HepG2 (cell line): ENCODE results near the gene NDUFB11. TPM values are rescaled to one million over a fixed set of nuclear protein-coding genes. Genes with fewer than 3 reads are reported as not detected.

Experiments used
- CBX5 ChIP-seq: sonication (generic); formaldehyde crosslinking; IDR thresholded peaks from 2 replicates; pipeline ENCODE4 v1.4.0; 2020; ENCODE audit warnings: missing genetic modification reagents, borderline replicate concordance
- FOXO1 ChIP-seq: sonication (generic); formaldehyde crosslinking; IDR thresholded peaks from 2 replicates; pipeline ENCODE4 v1.4.0; 2020; ENCODE audit warnings: missing genetic modification reagents
- KLF9 ChIP-seq: IDR thresholded peaks from 2 replicates; pipeline ENCODE4 v1.6.1; 2016; ENCODE audit warnings: low read depth
- MBD4 ChIP-seq: IDR thresholded peaks from 2 replicates; pipeline ENCODE4 v1.6.1; 2012; ENCODE audit warnings: low read length, inconsistent platforms, borderline replicate concordance
- MZF1 ChIP-seq: sonication (generic); formaldehyde crosslinking; IDR thresholded peaks from 2 replicates; pipeline ENCODE4 v1.8.1; 2023; ENCODE audit warnings: mild to moderate bottlenecking, missing genetic modification reagents, borderline replicate concordance
- POLR2G ChIP-seq: fragments of 200-400 bp; formaldehyde crosslinking; IDR thresholded peaks from 2 replicates; pipeline ENCODE4 v1.6.1; 2018; ENCODE audit warnings: mild to moderate bottlenecking, low read depth, low read length, moderate library complexity
- RAD21 ChIP-seq: fragments of 450-650 bp; formaldehyde crosslinking; IDR thresholded peaks from 2 replicates; pipeline ENCODE4 v1.5.0; 2020; ENCODE audit warnings: mild to moderate bottlenecking
- SOX6 ChIP-seq, 2 experiments: fragments of 450-650 bp in 1 of 2; sonication (generic) in 1 of 2; formaldehyde crosslinking in 1 of 2; IDR thresholded peaks; 2 replicates each; pipeline versions ENCODE4 v1.4.0 to v1.6.1; 2017 to 2020; ENCODE audit warnings: antibody characterized with exemption in 1 of 2, mild to moderate bottlenecking in 1 of 2, missing genetic modification reagents in 1 of 2
- TAF1 ChIP-seq: sonication (generic); formaldehyde crosslinking; IDR thresholded peaks from 2 replicates; pipeline ENCODE4 v1.4.0; 2020; ENCODE audit warnings: missing genetic modification reagents
- XBP1 ChIP-seq: sonication (generic); formaldehyde crosslinking; IDR thresholded peaks from 2 replicates; pipeline ENCODE4 v1.5.0; 2020; ENCODE audit warnings: missing genetic modification reagents
- ZNF143 ChIP-seq: sonication (generic); formaldehyde crosslinking; IDR thresholded peaks from 2 replicates; pipeline ENCODE4 v1.4.0; 2020; ENCODE audit warnings: missing genetic modification reagents
- ZNF605 ChIP-seq: sonication (generic); formaldehyde crosslinking; IDR thresholded peaks from 2 replicates; pipeline ENCODE4 v1.8.0; 2022; ENCODE audit warnings: mild to moderate bottlenecking, missing genetic modification reagents
- ZNF7 ChIP-seq: IDR thresholded peaks from 2 replicates; pipeline ENCODE4 v1.6.1; 2016; ENCODE audit warnings: missing biosample characterization, missing genetic modification reagents
- polyA plus RNA-seq, 8 experiments: library from polyadenylated mRNA; depleted of rRNA in 3 of 8; stranded (reverse) in 7 of 8; unstranded in 1 of 8; fragments of >200 nt; fragmentation: Illumina TruSeq in 4 of 8; extraction: Trizol in 4 of 8; gene quantifications; 2 replicates each; pipeline versions ENCODE4 v1.2.1 to v1.2.3, GENCODE V29; 2011 to 2016; ENCODE audit warnings: low read depth in 4 of 8, missing spikeins in 1 of 8, mixed read lengths in 1 of 8; ENCODE audit not compliant: insufficient read depth in 1 of 8
- total RNA-seq, 5 experiments: library from RNA; depleted of rRNA; stranded (reverse); fragments of >200 nt; fragmentation: Illumina TruSeq; extraction: Trizol; gene quantifications; 2 replicates each; pipeline ENCODE4 v1.2.3, GENCODE V29; 2016; ENCODE audit warnings: low read depth in 1 of 5
- TF ChIP-seq, protein P1 (sequence below): sonication (generic); formaldehyde crosslinking; conservative IDR thresholded peaks from 2 replicates; pipeline ENCODE4 v1.4.0; 2020; ENCODE audit warnings: mild to moderate bottlenecking, missing genetic modification reagents, moderate library complexity
- TF ChIP-seq, protein P2 (sequence below): sonication (generic); formaldehyde crosslinking; IDR thresholded peaks from 2 replicates; pipeline ENCODE4 v1.5.0; 2020; ENCODE audit warnings: mild to moderate bottlenecking, missing genetic modification reagents, borderline replicate concordance
- TF ChIP-seq, protein P3 (sequence below): fragments of 450-650 bp; IDR thresholded peaks from 2 replicates; pipeline ENCODE4 v1.6.1; 2017
- TF ChIP-seq, protein P4 (sequence below): sonication (generic); formaldehyde crosslinking; IDR thresholded peaks from 2 replicates; pipeline ENCODE4 v1.9.0; 2022; ENCODE audit warnings: low read depth, missing genetic modification reagents
- TF ChIP-seq, protein P5 (sequence below): sonication (generic); formaldehyde crosslinking; IDR thresholded peaks from 2 replicates; pipeline ENCODE4 v1.5.0; 2020; ENCODE audit warnings: mild to moderate bottlenecking, low read depth, missing genetic modification reagents, borderline replicate concordance
- TF ChIP-seq, protein P6 (sequence below): IDR thresholded peaks from 2 replicates; pipeline ENCODE4 v1.6.1; 2016; ENCODE audit warnings: control low read depth

The NDUFB11 gene
- total and polyA plus RNA-seq, 2 of the 13 experiments (the other 11 are each of a cell fraction or from before 2014, with no cell fraction given) = 46.6 to 100 TPM

DNA sequence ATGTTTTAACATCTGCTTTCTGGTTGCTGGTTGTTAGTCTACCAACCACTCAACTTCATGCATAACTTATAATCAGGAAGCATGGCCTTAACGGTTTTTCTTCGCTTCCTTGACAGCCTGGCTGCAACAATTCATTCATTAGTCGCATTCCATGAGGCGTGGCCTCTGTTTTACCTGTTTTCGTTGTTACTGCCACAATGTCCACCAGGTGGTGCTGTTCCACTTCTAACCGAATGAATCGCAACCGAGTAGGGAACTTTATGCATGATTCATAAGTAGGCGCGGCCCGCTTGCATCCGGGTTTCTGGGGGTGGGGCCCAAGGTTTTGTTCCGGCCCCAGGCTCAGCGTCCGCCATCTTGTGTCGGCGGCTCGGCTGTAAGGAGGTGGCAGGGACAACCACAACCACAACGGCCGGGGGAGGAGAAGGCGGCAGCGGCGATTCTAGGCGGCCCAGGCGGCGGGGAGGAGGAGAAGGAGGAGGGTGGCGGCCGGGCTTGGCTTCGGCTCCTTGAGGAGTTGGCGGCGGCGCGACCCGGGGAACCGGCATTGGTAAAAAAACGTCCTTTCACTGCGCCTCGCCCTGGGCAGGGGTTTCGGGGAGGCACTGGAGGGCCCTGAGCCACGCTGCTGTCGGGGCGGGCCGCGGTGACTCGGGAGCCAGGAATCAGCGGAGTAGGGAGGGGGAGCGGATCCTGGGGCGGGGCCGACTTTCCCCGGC, 49.1 kb upstream of the NDUFB11 start, which contains the start of gene UBA1 (continued):
- TF ChIP-seq ZNF605 (CRISPR knock-in tag) = 0 out of 2 replicates have a peak, but pooled peaks have one; percentile 35
- TF ChIP-seq MBD4 = no peak
- no peak for TF ChIP-seq XBP1 (CRISPR knock-in tag)
- TF ChIP-seq TAF1 (CRISPR knock-in tag) = peak; percentile 53; the same call in 1 of the 2 replicates
- no peak for TF ChIP-seq ZNF143 (CRISPR knock-in tag)
- no peak for TF ChIP-seq SOX6 (IDR thresholded peaks at IDR 0.05)
- TF ChIP-seq SOX6 (CRISPR knock-in tag; IDR thresholded peaks at IDR 0.05) = peak; percentile 31
- no peak for TF ChIP-seq ZNF7 (CRISPR knock-in tag)
- TF ChIP-seq, protein P1, sequence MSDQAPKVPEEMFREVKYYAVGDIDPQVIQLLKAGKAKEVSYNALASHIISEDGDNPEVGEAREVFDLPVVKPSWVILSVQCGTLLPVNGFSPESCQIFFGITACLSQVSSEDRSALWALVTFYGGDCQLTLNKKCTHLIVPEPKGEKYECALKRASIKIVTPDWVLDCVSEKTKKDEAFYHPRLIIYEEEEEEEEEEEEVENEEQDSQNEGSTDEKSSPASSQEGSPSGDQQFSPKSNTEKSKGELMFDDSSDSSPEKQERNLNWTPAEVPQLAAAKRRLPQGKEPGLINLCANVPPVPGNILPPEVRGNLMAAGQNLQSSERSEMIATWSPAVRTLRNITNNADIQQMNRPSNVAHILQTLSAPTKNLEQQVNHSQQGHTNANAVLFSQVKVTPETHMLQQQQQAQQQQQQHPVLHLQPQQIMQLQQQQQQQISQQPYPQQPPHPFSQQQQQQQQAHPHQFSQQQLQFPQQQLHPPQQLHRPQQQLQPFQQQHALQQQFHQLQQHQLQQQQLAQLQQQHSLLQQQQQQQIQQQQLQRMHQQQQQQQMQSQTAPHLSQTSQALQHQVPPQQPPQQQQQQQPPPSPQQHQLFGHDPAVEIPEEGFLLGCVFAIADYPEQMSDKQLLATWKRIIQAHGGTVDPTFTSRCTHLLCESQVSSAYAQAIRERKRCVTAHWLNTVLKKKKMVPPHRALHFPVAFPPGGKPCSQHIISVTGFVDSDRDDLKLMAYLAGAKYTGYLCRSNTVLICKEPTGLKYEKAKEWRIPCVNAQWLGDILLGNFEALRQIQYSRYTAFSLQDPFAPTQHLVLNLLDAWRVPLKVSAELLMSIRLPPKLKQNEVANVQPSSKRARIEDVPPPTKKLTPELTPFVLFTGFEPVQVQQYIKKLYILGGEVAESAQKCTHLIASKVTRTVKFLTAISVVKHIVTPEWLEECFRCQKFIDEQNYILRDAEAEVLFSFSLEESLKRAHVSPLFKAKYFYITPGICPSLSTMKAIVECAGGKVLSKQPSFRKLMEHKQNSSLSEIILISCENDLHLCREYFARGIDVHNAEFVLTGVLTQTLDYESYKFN (CRISPR knock-in tag) = peak; percentile 22; the same call in 1 of the 2 replicates
- no peak for TF ChIP-seq MZF1 (CRISPR knock-in tag)
- TF ChIP-seq, protein P2, sequence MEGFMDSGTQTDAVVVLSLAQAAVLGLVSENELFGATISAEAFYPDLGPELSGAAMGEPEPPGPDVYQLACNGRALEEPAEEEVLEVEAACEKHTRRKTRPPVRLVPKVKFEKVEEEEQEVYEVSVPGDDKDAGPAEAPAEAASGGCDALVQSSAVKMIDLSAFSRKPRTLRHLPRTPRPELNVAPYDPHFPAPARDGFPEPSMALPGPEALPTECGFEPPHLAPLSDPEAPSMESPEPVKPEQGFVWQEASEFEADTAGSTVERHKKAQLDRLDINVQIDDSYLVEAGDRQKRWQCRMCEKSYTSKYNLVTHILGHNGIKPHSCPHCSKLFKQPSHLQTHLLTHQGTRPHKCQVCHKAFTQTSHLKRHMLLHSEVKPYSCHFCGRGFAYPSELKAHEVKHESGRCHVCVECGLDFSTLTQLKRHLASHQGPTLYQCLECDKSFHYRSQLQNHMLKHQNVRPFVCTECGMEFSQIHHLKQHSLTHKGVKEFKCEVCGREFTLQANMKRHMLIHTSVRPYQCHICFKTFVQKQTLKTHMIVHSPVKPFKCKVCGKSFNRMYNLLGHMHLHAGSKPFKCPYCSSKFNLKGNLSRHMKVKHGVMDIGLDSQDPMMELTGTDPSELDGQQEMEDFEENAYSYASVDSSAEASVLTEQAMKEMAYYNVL = no peak
- TF ChIP-seq RAD21 (CRISPR knock-in tag) = peak; percentile 78; the same call in 1 of the 2 replicates
- TF ChIP-seq CBX5 (CRISPR knock-in tag) = no peak
- TF ChIP-seq FOXO1 (CRISPR knock-in tag) = no peak
- no peak for TF ChIP-seq KLF9
- TF ChIP-seq, protein P3, sequence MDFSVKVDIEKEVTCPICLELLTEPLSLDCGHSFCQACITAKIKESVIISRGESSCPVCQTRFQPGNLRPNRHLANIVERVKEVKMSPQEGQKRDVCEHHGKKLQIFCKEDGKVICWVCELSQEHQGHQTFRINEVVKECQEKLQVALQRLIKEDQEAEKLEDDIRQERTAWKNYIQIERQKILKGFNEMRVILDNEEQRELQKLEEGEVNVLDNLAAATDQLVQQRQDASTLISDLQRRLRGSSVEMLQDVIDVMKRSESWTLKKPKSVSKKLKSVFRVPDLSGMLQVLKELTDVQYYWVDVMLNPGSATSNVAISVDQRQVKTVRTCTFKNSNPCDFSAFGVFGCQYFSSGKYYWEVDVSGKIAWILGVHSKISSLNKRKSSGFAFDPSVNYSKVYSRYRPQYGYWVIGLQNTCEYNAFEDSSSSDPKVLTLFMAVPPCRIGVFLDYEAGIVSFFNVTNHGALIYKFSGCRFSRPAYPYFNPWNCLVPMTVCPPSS = no peak
- TF ChIP-seq, protein P4, sequence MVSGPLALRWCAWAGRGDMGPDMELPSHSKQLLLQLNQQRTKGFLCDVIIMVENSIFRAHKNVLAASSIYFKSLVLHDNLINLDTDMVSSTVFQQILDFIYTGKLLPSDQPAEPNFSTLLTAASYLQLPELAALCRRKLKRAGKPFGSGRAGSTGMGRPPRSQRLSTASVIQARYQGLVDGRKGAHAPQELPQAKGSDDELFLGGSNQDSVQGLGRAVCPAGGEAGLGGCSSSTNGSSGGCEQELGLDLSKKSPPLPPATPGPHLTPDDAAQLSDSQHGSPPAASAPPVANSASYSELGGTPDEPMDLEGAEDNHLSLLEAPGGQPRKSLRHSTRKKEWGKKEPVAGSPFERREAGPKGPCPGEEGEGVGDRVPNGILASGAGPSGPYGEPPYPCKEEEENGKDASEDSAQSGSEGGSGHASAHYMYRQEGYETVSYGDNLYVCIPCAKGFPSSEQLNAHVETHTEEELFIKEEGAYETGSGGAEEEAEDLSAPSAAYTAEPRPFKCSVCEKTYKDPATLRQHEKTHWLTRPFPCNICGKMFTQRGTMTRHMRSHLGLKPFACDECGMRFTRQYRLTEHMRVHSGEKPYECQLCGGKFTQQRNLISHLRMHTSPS = no peak
- TF ChIP-seq, protein P5, sequence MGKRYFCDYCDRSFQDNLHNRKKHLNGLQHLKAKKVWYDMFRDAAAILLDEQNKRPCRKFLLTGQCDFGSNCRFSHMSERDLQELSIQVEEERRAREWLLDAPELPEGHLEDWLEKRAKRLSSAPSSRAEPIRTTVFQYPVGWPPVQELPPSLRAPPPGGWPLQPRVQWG = no peak
- TF ChIP-seq POLR2G = peak; percentile 84
- TF ChIP-seq, protein P6, sequence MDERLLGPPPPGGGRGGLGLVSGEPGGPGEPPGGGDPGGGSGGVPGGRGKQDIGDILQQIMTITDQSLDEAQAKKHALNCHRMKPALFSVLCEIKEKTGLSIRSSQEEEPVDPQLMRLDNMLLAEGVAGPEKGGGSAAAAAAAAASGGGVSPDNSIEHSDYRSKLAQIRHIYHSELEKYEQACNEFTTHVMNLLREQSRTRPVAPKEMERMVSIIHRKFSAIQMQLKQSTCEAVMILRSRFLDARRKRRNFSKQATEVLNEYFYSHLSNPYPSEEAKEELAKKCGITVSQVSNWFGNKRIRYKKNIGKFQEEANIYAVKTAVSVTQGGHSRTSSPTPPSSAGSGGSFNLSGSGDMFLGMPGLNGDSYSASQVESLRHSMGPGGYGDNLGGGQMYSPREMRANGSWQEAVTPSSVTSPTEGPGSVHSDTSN = no peak
